ENCODE measurements around the gene LMAN1L.

- TF ChIP-seq GATA3 (IDR thresholded peaks at IDR 0.05; ENCODE audit: low read depth, low read length) (no peak), GATA2 (IDR thresholded peaks at IDR 0.05; ENCODE audit: low read depth, low read length) (no peak)
These were observed 58.0 kb downstream of the LMAN1L start for GRCh38 chr15:74870436-74871215.

All from SH-SY5Y (cell line).